Peyer's patch (tissue), 4 donors: Measurements from ENCODE around the gene USP47.

Experiments used
- POLR2A ChIP-seq, 2 donors: fragments of 450-650 bp; IDR thresholded peaks; one replicate each; pipeline ENCODE4 v1.5.1; 2017; ENCODE audit warnings: antibody characterized with exemption in 2 of 2, mild to moderate bottlenecking in 2 of 2, moderate library complexity in 2 of 2
- TF ChIP-seq, protein P1 (sequence below), 6 experiments: fragments of 450-650 bp in 4 of 6; fragments of 200-600 bp in 2 of 6; sonication (generic) in 1 of 6; IDR thresholded peaks; one replicate each; pipeline ENCODE4 v1.5.1; 2017 to 2019; ENCODE audit warnings: antibody characterized with exemption in 6 of 6, mild to moderate bottlenecking in 3 of 6, moderate library complexity in 1 of 6

DNA sequence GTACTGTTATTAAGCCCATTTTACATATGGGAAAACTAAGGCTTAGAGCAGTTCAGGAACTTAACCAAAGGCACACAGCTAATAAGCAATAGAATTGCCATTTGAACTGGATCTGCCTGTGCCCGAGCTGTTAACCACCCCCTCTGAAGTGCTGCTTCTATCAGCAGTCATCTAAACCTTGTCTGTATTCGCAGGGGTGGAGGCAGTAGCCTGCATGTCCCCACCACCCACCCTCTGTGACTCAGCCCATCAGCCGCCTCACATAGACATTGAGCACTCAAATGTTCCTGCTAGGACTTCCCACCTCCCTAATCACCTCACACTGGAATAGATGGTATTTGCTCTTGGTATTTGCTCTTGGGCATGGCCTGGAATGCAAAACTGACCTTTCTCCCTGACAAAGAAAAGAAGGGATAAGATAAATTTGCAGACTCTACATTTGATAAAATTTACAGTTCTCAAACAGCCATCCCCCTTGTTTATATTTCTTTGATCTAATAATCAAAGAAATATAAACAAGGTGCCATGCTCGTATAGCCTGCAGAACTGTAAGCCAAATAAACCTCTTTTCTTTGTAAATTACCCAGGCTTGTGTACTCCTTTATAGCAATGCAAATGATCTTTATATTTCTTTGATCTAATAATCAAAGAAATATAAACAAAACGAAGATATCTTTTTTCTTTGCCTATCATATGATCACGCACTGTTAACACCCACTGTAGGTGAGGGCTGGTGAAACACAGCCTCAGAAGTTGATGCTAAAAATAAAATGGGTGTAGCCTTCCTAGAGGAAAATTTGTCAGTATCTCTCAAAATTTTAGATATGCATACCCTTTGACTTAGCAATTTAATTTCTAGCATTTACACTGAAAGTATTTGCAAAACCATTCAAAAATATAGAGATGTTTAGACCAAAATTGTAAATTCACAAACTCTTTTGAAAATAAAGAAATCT is 150.8 kb downstream of the USP47 start:
- no peak for TF ChIP-seq POLR2A (IDR thresholded peaks at IDR 0.05)
- TF ChIP-seq, protein P1, sequence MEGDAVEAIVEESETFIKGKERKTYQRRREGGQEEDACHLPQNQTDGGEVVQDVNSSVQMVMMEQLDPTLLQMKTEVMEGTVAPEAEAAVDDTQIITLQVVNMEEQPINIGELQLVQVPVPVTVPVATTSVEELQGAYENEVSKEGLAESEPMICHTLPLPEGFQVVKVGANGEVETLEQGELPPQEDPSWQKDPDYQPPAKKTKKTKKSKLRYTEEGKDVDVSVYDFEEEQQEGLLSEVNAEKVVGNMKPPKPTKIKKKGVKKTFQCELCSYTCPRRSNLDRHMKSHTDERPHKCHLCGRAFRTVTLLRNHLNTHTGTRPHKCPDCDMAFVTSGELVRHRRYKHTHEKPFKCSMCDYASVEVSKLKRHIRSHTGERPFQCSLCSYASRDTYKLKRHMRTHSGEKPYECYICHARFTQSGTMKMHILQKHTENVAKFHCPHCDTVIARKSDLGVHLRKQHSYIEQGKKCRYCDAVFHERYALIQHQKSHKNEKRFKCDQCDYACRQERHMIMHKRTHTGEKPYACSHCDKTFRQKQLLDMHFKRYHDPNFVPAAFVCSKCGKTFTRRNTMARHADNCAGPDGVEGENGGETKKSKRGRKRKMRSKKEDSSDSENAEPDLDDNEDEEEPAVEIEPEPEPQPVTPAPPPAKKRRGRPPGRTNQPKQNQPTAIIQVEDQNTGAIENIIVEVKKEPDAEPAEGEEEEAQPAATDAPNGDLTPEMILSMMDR (IDR thresholded peaks at IDR 0.05) = no peak
